HG03575 (cell line): ENCODE measurements around the gene MAS1L.
"Not testable (repeated sequence)": the region's sequence is repeated elsewhere in the genome, so short reads cannot be mapped to it uniquely, and the experiment has no call there.

ENCODE experiments used
- ATAC-seq: cut with Tn5 transposase; IDR thresholded peaks from one replicate; pipeline ENCODE4 v1.9.1; 2021; ENCODE audit not compliant: unreplicated experiment, insufficient number of reproducible peaks, low FRiP score; ENCODE audit errors: extremely low read depth

The MAS1L gene

DNA sequence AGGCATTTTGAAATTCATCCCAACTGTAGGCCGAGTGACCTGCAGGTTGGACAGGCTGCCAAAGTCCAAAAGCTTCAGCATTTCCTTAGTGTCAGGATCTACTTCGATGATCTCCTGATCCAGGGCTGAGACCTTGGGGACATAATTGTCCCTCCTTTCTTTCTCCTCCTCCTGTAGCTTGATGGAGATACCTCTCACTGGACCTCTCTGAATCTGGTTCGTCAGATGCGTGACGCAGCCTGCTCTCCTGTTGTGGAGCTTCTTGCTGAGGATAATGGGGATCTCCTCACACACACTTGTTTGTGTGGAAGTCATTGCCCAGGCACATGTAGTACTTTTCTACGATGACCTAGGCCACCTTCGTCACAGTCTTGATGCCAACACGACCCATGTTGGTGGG is 1.5 kb upstream of the MAS1L start:
- no peak for ATAC-seq

DNA sequence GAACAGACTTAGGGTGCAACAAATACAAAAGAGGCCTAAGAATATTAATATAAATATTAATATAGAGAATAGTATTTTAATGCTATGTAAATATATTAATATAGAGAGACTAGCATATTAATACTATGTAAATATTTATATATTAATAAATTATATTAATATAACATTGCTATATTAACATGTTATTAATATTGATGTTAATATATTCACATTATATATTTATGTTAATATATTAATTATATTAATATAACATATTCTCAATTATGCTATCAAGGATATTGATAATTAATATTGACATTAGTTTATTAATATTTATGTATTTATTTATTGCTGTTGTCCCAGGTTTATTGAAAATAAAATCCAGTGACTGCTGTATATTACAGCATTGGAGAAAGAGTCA is 1.1 kb upstream of the MAS1L start:
- no peak for ATAC-seq

DNA sequence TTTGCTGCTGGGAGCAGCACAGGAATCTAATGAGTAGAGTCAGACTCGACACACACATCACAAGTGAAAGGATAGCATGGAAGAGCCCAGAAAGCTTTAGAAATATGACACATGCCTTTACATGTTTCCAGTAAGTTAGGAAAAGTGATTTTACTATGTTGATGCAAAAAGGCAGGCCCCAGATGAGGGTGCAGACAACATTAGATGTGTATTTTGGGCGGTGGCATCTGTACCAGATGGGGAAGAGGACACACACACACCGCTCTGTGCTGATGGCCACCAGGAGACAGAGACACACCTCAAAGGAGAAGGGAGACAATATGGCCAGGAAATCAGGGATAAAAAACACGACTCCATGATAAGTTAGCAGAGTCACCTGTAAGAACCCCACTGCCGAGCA is 625 bp downstream of the MAS1L start:
- ATAC-seq = no peak

DNA sequence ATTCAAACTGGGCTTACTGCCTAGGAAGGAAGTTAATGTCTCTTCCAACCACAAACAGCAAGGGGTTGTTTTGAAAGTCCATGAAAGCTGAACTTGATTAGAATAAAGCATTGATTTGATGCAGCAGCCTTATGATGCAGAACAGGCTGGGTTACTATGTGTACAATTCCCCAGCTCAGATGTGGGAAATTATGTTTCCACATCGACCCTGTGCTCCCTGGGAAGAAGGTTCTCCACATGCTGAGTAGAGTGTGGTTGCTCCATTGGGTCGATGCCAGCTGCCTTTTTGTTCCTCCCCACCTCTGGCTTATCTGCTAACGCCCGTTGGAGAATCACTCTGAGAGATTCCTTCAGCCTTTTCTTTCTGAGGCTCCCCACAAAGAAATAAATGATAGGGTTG is 1.2 kb downstream of the MAS1L start:
- no peak for ATAC-seq

GRCh38 chr6:29483735-29484134 is 4.0 kb downstream of the MAS1L start:
- no peak for ATAC-seq

DNA sequence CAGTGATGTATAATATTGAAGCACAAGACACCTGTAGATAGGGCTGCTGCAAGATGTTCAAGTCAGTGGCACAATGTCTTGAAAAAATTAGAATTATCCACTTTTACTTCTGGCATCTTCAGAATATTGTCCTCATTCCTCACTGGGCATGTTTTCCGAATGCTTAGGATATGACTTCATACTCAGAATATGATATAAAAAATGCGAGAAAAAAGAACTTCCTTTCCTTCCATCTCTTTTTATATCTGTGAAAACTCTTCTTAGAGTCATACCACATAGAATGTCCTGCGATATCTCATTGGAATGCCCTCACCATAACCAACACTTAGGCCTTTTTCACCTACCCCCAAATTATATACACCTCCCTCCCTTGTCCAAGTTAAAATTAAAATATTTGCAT is 4.6 kb downstream of the MAS1L start:
- no peak for ATAC-seq

GRCh38 chr6:29479560-29479959 is 8.2 kb downstream of the MAS1L start:
- no peak for ATAC-seq

DNA sequence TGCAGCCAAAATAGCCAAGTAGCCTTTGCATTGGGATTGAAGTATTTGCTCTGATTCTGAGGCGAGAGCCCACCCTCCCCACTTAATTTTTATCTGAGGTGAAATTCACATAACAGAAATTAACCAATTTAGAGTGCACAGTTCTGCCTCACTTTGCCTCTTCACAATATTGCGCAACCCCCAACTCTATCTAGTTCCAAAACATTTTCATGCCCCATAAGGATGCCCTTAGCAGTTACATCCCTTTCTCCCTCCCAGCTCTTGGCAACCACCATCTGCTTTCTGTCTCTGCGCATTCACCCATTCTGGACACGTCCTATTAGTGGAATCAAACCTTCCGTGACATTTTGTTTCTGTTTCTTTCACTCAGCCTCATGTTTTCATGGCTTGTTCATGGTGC is 9.0 kb downstream of the MAS1L start:
- ATAC-seq = no peak

- ATAC-seq = no peak
Measured at GRCh38 chr6:29477923-29478450, 9.8 kb downstream of the MAS1L start.

GRCh38 chr6:29474996-29475395 is 12.8 kb downstream of the MAS1L start:
- no peak for ATAC-seq

DNA sequence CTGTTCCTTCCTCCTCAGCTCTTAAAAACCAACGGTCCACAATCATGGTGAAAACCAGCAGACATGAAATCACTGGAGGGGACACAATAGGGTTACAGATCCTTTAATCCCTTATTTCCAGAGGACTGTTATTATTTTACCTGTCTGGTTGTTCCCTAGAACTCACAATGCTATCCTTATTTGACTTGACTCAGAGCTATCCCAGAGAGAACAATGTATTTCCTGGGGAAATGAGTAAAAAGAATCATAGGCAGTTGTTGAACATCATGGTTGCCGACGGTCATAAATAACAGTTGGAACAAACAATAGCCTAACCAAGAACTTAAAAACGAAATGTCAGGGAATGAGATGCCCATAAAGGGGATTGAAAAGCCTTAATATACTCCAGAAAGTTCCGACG is 21.5 kb downstream of the MAS1L start:
- ATAC-seq = no peak

- no peak for ATAC-seq
Measured at GRCh38 chr6:29465801-29466200, 22.0 kb downstream of the MAS1L start.

- ATAC-seq = no peak
Measured at GRCh38 chr6:29465279-29465678, 22.5 kb downstream of the MAS1L start.

- ATAC-seq = no peak
Measured at GRCh38 chr6:29462022-29462421, 25.7 kb downstream of the MAS1L start.

DNA sequence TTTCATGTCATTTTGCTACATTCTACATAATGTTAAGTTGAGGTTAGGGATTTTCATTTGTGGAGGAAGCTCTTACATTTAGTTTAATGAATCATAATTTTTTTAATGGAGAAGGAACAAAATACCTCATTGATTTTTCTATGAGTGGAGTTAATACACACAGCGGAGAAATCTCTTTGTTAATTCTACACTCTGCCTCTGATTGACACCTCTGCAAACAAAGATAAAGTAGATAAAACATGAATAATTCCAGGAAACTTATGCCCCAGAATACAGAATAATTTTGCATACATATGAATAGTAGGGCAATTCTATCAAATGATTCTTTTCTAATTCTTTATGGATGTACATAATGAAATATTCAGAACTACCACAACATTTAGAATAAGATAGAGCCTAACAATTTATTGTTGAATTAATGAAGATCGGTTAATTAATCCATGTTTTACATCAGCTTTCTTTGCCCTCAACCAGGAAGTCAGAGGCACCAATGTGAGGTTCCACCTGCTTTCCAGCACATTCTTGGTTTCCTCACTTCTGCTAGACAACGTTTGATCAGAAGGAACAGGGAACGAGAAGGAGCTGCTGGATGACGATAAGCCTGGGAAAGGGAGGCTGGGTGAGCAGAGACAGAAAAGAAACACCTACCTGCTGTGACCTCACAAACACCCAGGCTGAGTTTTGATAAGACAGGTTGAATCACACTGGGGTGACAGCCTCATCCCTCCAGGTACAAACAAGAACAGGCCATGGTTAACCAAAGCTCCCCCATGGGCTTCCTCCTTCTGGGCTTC is 26.5 kb downstream of the MAS1L start:
- no peak for ATAC-seq

DNA sequence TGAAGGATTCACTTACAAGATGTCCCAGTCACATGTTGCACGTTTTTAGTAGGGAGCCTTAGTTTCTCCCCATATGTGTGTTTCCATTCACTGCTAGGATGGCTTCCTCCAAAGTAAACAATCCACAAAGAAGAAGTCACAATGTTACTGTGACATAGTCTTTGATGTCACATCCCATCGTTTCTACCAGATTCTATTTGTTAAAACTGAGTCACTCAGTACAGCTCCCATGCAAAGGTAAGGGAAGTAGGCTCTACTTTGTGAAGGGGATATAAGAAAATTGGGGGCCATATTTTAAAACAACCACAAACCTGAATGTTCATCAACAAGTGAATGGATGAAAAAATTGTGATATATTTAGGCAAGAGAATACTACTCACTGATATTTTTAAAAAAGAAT is 30.8 kb downstream of the MAS1L start, which contains the start of the genes OR11A1 and OR2H1:
TSS of gene OR11A1 (minus strand) at position 101 of the 400 bp plus-strand sequence. CDS start 29,430 bp downstream, outside the sequence.
TSS of gene OR2H1 (plus strand) at position 185 of the 400 bp plus-strand sequence. CDS start 4,615 bp downstream, outside the sequence.
- ATAC-seq = no peak

DNA sequence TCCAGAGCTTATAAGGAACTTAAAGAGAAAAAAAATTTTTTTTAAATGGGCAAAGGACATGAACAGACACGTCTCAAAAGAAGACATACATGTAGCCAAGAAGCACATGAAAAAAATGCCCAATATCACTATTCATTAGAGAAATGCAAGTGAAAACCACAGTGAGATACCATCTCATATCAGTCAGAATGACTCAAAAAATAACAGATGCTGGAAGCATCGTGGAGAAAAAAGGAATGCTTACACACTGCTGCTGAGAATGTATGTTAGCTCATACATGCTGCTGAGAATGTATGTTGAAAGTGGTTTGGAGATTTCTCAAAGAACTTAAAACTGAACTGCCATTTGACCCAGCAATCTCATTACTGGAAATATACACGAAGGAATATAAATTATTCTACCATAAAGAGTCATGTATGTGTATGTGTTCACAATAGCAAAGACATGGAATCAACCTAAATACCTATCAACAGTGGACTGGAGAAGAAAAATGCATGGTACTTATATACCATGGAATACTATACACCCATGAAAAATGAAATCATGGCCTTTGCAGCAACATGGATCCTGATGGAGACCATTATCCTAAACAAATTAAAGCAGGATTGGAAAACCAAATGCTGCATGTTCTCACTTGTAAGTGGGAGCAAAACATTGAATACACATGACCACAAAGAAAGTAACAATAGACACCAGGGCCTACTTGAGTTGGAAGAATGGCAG is 36.1 kb downstream of the MAS1L start:
- ATAC-seq = no peak

GRCh38 chr6:29447670-29448069 is 40.1 kb downstream of the MAS1L start:
- no peak for ATAC-seq

- ATAC-seq = not testable (repeated sequence)
Measured at GRCh38 chr6:29444031-29444430, 43.7 kb downstream of the MAS1L start.

DNA sequence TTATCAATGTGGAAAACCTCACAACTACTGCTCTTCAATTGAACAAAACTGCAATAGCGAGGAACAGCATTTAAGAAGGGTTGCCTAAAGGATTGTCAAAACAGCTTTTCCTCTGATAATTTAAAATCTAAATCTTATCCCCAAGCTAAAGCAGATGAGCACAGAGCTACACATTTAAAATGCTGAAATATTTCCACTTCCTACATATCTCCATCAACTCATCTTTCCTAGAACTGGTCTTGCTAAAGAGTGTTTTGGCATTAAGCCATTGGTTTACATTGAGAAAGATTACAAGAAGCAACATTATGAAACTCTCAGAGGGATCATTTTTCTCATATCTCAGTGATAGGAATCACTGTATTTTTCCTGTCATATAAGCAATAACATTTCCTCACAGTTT is 45.0 kb downstream of the MAS1L start:
- no peak for ATAC-seq
